GM20000 (cell line): Measurements from ENCODE around the gene DHRS1.

Experiments used
- DNase-seq: peaks from one replicate; pipeline ENCODE4 v3.0.0; 2012; ENCODE audit warnings: low spot score
- CTCF ChIP-seq: IDR thresholded peaks from 2 replicates; pipeline ENCODE4 v1.5.1; 2012; ENCODE audit warnings: mild to moderate bottlenecking, control low read depth; ENCODE audit errors: extremely low read depth, missing control alignments

Gene DHRS1

GRCh38 chr14:24292118-24292807, 7.3 kb downstream of the DHRS1 start:
- no peak for DNase-seq
- TF ChIP-seq CTCF, result no peak

GRCh38 chr14:24291446-24292117, 8.0 kb downstream of the DHRS1 start:
- DNase-seq, result no peak
- TF ChIP-seq CTCF, result no peak

GRCh38 chr14:24290746-24291145, 8.8 kb downstream of the DHRS1 start:
- DNase-seq, result no peak
- no peak for TF ChIP-seq CTCF

- no peak for TF ChIP-seq CTCF
- no peak for DNase-seq
Observed at GRCh38 chr14:24289649-24290280, 9.8 kb downstream of the DHRS1 start.

GRCh38 chr14:24286996-24287395, 12.6 kb downstream of the DHRS1 start:
- no peak for TF ChIP-seq CTCF
- no peak for DNase-seq

- no peak for DNase-seq
- TF ChIP-seq CTCF, result no peak
Observed at GRCh38 chr14:24285351-24285750, 14.2 kb downstream of the DHRS1 start.

- DNase-seq, result no peak
Observed at GRCh38 chr14:24284501-24285035, 15.0 kb downstream of the DHRS1 start.

More at GRCh38 chr14:24284501-24285035, 15.0 kb downstream of the DHRS1 start:
- TF ChIP-seq CTCF, result no peak
